NT2/D1 (cell line): ENCODE data around the gene NELFB.

ENCODE experiments used
- SUZ12 ChIP-seq: IDR thresholded peaks from 2 replicates; pipeline ENCODE4 v1.6.1; 2011; ENCODE audit not compliant: insufficient read length, insufficient read depth; ENCODE audit errors: extremely low read depth
- ZNF274 ChIP-seq: IDR thresholded peaks from 2 replicates; pipeline ENCODE4 v1.6.1; 2011; ENCODE audit warnings: mild to moderate bottlenecking, low read depth, low read length

DNA sequence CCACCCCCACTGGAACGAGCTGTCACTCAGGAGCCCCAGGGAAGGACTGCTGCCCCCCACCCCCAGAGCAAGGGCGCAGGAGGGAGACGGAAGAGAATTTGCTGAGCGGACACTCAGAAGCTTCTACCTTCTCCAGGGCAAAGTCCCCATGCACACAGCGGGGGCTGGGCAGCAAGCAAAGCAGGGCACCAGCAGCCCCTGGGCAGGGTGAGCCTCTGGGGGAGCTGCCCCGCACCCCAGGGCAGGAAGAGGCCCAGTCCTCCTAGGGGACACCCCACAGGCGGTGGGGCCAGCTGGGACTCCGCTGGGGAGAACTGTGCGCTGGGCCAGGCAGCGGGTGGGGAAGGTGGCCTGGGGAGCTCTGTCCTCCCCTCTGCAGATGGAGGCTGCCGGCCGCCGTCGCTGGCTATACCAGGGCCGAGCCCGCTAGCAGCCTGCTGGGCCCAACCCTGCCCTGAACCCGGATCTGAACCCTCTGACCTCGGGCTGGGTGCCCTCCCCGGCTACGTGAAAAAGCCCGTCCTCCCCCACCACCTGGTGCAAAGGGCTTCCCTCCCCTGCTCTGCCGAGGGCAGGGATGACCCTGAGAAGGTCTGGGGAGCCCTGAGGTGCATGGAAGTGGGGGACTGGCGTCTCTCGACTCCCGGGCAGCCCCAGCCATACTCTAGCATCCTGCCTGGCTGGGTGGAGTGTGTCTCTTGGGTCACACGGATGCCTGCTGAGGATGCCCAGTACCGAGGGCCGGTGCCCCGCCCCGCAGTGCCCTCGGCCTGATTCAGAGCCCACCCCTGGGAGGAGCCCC lies 25.0 kb upstream of the NELFB start:
- no peak for TF ChIP-seq ZNF274
- TF ChIP-seq SUZ12: no peak
